Smooth muscle cell (in vitro differentiated cells): ENCODE measurements around the gene PRKAR2A. TPM values are rescaled to one million over a fixed set of nuclear protein-coding genes. Genes with fewer than 3 reads are reported as not detected.
A peak's percentile ranks its signal among the peaks of the same experiment; 100 is the strongest.

Experiments used
- DNase-seq: peaks from one replicate; lab custom pipeline; 2025; ENCODE audit not compliant: unreplicated experiment; lab: John Stamatoyannopoulos, UW
- H2AFZ ChIP-seq: fragments of 200-600 bp; sonication (generic); 2 replicates; pipeline ENCODE4 v1.6.0; 2016; ENCODE audit warnings: antibody characterized with exemption, low read depth, mild to moderate bottlenecking
- H3F3A ChIP-seq: fragments of 200-600 bp; sonication (generic); 2 replicates; pipeline ENCODE4 v1.6.0; 2017; ENCODE audit warnings: antibody characterized with exemption, low read depth
- H3K27ac ChIP-seq: fragments of 200-600 bp; sonication (generic); 2 replicates; pipeline ENCODE4 v1.5.1; 2016; ENCODE audit warnings: low read depth, mild to moderate bottlenecking
- H3K27me3 ChIP-seq: fragments of 200-600 bp; sonication (generic); 2 replicates; pipeline ENCODE4 v1.6.1; 2016; ENCODE audit warnings: low read depth, mild to moderate bottlenecking
- H3K36me3 ChIP-seq: fragments of 200-600 bp; sonication (generic); 2 replicates; pipeline ENCODE4 v1.5.1; 2016; ENCODE audit warnings: low read depth
- H3K4me1 ChIP-seq: fragments of 200-600 bp; sonication (generic); 2 replicates; pipeline ENCODE4 v1.5.1; 2016; ENCODE audit warnings: low read depth
- H3K4me2 ChIP-seq: fragments of 200-600 bp; sonication (generic); 2 replicates; pipeline ENCODE4 v1.6.0; 2016; ENCODE audit warnings: mild to moderate bottlenecking
- H3K4me3 ChIP-seq: fragments of 200-600 bp; sonication (generic); 2 replicates; pipeline ENCODE4 v1.5.1; 2016; ENCODE audit warnings: mild to moderate bottlenecking
- H3K79me2 ChIP-seq: fragments of 200-600 bp; sonication (generic); 2 replicates; pipeline ENCODE4 v1.6.0; 2016; ENCODE audit warnings: low read depth, mild to moderate bottlenecking
- H3K9ac ChIP-seq: fragments of 200-600 bp; sonication (generic); 2 replicates; pipeline ENCODE4 v1.6.0; 2016; ENCODE audit warnings: low read depth
- H3K9me3 ChIP-seq: fragments of 200-600 bp; sonication (generic); replicated peaks from 2 replicates; pipeline ENCODE4 v1.5.1; 2016; ENCODE audit warnings: low read depth
- H4K20me1 ChIP-seq: fragments of 200-600 bp; sonication (generic); 2 replicates; pipeline ENCODE4 v1.6.0; 2016; ENCODE audit warnings: low read depth
- CTCF ChIP-seq: fragments of 200-600 bp; sonication (generic); IDR thresholded peaks from 2 replicates; pipeline ENCODE4 v1.5.1; 2017; ENCODE audit warnings: borderline replicate concordance, mild to moderate bottlenecking, antibody characterized with exemption; ENCODE audit not compliant: insufficient read depth, poor library complexity, severe bottlenecking
- WGBS: methylation state at CpG from one replicate; pipeline ENCODE4 v1.1.7; 2016; ENCODE audit warnings: low lambda C conversion rate; 5-methylcytosine and 5-hydroxymethylcytosine counted together
- polyA plus RNA-seq: library from polyadenylated mRNA; unstranded; fragments of >200 nt; fragmentation: Nextera tagmentation; extraction: Ambion mirVana; gene quantifications from 2 replicates; pipeline ENCODE4 v1.2.1, GENCODE V29; 2016
- total RNA-seq: library from RNA; depleted of rRNA; stranded (reverse); fragments of >200 nt; gene quantifications from 2 replicates; pipeline ENCODE4 v1.2.3, GENCODE V29; 2014

Gene PRKAR2A
- total and polyA plus RNA-seq, 2 experiments from 2014 or later: 13.5 to 36.7 TPM

- peak overlapping the region; percentile 68 for H3K9ac ChIP-seq
- peaks cover 12% of the 10 kb centered on the region for H4K20me1 ChIP-seq
- peaks cover 5% of the 10 kb centered on the region for H3F3A ChIP-seq
- no peaks in the 10 kb centered on the region for H3K9me3 ChIP-seq
- H2AFZ ChIP-seq: peak overlapping the region; percentile 92
- H3K4me1 ChIP-seq: peaks cover 11% of the 10 kb centered on the region
- no peaks in the 10 kb centered on the region for H3K27me3 ChIP-seq
- peaks cover 18% of the 10 kb centered on the region for H3K79me2 ChIP-seq
- no peak for TF ChIP-seq CTCF
- H3K27ac ChIP-seq: peak overlapping the region; percentile 70
- H3K4me2 ChIP-seq: peak overlapping the region; percentile 83
- WGBS: under 1% methylated on average over 42 of the region's 42 CpGs
- H3K36me3 ChIP-seq: no peaks in the 10 kb centered on the region
- H3K4me3 ChIP-seq: peak overlapping the region; percentile 75
- DNase-seq: peak; percentile 64
These were observed 596 bp downstream of the PRKAR2A start for GRCh38 chr3:48847053-48847503.

GRCh38 chr3:48845170-48845569 is 2.5 kb downstream of the PRKAR2A start:
- H3K79me2 ChIP-seq: peaks cover 26% of the 10 kb centered on the region
- no peak for TF ChIP-seq CTCF
- no peaks in the 10 kb centered on the region for H3K36me3 ChIP-seq
- H3K27ac ChIP-seq: no peak overlapping the region
- H3K4me1 ChIP-seq: peaks cover 5% of the 10 kb centered on the region
- no peaks in the 10 kb centered on the region for H3K9me3 ChIP-seq
- H3K4me2 ChIP-seq: no peak overlapping the region
- H4K20me1 ChIP-seq: peaks cover 18% of the 10 kb centered on the region
- no peaks in the 10 kb centered on the region for H3K27me3 ChIP-seq
- no peak overlapping the region for H3K4me3 ChIP-seq
- no peak for DNase-seq
- 62% methylated on average over 2 of the region's 2 CpGs for WGBS
- H2AFZ ChIP-seq: no peak overlapping the region
- peaks cover 5% of the 10 kb centered on the region for H3F3A ChIP-seq
- no peak overlapping the region for H3K9ac ChIP-seq

- no peak for TF ChIP-seq CTCF
- H3K4me3 ChIP-seq: no peak overlapping the region
- H3K27me3 ChIP-seq: no peaks in the 10 kb centered on the region
- peaks cover 53% of the 10 kb centered on the region for H3K79me2 ChIP-seq
- no peaks in the 10 kb centered on the region for H3K9me3 ChIP-seq
- no peak for DNase-seq
- H3K36me3 ChIP-seq: no peaks in the 10 kb centered on the region
- H3K27ac ChIP-seq: no peak overlapping the region
- H4K20me1 ChIP-seq: peaks cover 47% of the 10 kb centered on the region
- no peaks in the 10 kb centered on the region for H3K4me1 ChIP-seq
- H3F3A ChIP-seq: no peaks in the 10 kb centered on the region
- no peak overlapping the region for H2AFZ ChIP-seq
- no peak overlapping the region for H3K9ac ChIP-seq
- WGBS: 80% methylated on average over 2 of the region's 2 CpGs
- no peak overlapping the region for H3K4me2 ChIP-seq
These were observed 10.5 kb downstream of the PRKAR2A start for GRCh38 chr3:48837163-48837562.

- DNase-seq: no peak
- TF ChIP-seq CTCF: no peak
- Histone ChIP-seq H3F3A (no peaks in the 10 kb centered on the region), H2AFZ (no peak overlapping the region), H3K9me3 (no peaks in the 10 kb centered on the region), H3K79me2 (peaks cover 56% of the 10 kb centered on the region), H3K4me2 (no peak overlapping the region), H3K4me1 (no peaks in the 10 kb centered on the region), H3K4me3 (no peak overlapping the region), H3K27ac (no peak overlapping the region), H3K9ac (no peak overlapping the region), H3K36me3 (no peaks in the 10 kb centered on the region), H3K27me3 (no peaks in the 10 kb centered on the region), H4K20me1 (peaks cover 57% of the 10 kb centered on the region)
- 94% methylated on average over 11 of the region's 11 CpGs for WGBS
These were observed 11.9 kb downstream of the PRKAR2A start for GRCh38 chr3:48835650-48836366.
